Neural crest cell (in vitro differentiated cells): ENCODE measurements around the gene C1orf146. TPM values are rescaled to one million over a fixed set of nuclear protein-coding genes. Genes with fewer than 3 reads are reported as not detected.

Source experiments
- DNase-seq: peaks from one replicate; pipeline ENCODE4 v3.0.0; 2021; ENCODE audit warnings: low read depth, mixed read lengths, low spot score
- H3K27ac Mint-ChIP-seq: one replicate; pipeline ENCODE4 v1.8.0; 2021; ENCODE audit warnings: mild to moderate bottlenecking, mixed read lengths; ENCODE audit not compliant: unreplicated experiment
- H3K27me3 Mint-ChIP-seq: 2 replicates; pipeline ENCODE4 v1.8.0; 2021; ENCODE audit warnings: low read depth, mild to moderate bottlenecking, mixed read lengths
- H3K36me3 Mint-ChIP-seq: 2 replicates; pipeline ENCODE4 v1.8.0; 2021; ENCODE audit warnings: low read depth, mild to moderate bottlenecking, mixed read lengths
- H3K4me1 Mint-ChIP-seq: 2 replicates; pipeline ENCODE4 v1.8.0; 2021; ENCODE audit warnings: mixed read lengths
- H3K4me3 Mint-ChIP-seq: one replicate; pipeline ENCODE4 v1.8.0; 2021; ENCODE audit warnings: mild to moderate bottlenecking, mixed read lengths
- H3K9me3 Mint-ChIP-seq: 2 replicates; pipeline ENCODE4 v1.8.0; 2021; ENCODE audit warnings: mixed read lengths
- CTCF ChIP-seq: fragments of 200-600 bp; sonication (generic); conservative IDR thresholded peaks from 2 replicates; pipeline ENCODE4 v1.5.0; 2021; ENCODE audit warnings: antibody characterized with exemption, mild to moderate bottlenecking
- total RNA-seq: library from RNA; stranded (reverse); gene quantifications from 2 replicates; pipeline ENCODE4 v1.2.1, GENCODE V29; 2021

C1orf146 gene
- total RNA-seq, 1 donor from 2014 or later = not detected

GRCh38 chr1:92203105-92203504 is 14.6 kb upstream of the C1orf146 start:
- no peaks in the 10 kb centered on the region for H3K27me3 Mint-ChIP-seq
- peaks cover 5% of the 10 kb centered on the region for H3K9me3 Mint-ChIP-seq
- DNase-seq = no peak
- H3K36me3 Mint-ChIP-seq = peaks cover 3% of the 10 kb centered on the region
- no peak overlapping the region for H3K27ac Mint-ChIP-seq
- no peak overlapping the region for H3K4me3 Mint-ChIP-seq
- no peaks in the 10 kb centered on the region for H3K4me1 Mint-ChIP-seq
- no peak for TF ChIP-seq CTCF

GRCh38 chr1:92210701-92211100 is 7.0 kb upstream of the C1orf146 start:
- Mint-ChIP-seq H3K4me1 (no peaks in the 10 kb centered on the region), H3K9me3 (peaks cover 3% of the 10 kb centered on the region), H3K27ac (no peak overlapping the region), H3K36me3 (no peaks in the 10 kb centered on the region), H3K27me3 (no peaks in the 10 kb centered on the region), H3K4me3 (no peak overlapping the region)
- DNase-seq = no peak
- no peak for TF ChIP-seq CTCF

GRCh38 chr1:92211166-92211565 is 6.5 kb upstream of the C1orf146 start:
- no peaks in the 10 kb centered on the region for H3K36me3 Mint-ChIP-seq
- no peak for DNase-seq
- H3K4me1 Mint-ChIP-seq = no peaks in the 10 kb centered on the region
- no peaks in the 10 kb centered on the region for H3K27me3 Mint-ChIP-seq
- no peak overlapping the region for H3K27ac Mint-ChIP-seq
- TF ChIP-seq CTCF = no peak
- no peak overlapping the region for H3K4me3 Mint-ChIP-seq
- no peaks in the 10 kb centered on the region for H3K9me3 Mint-ChIP-seq

- no peaks in the 10 kb centered on the region for H3K9me3 Mint-ChIP-seq
- DNase-seq = no peak
Observed at GRCh38 chr1:92218559-92218958, 844 bp downstream of the C1orf146 start.

GRCh38 chr1:92219028-92219427 is 1.3 kb downstream of the C1orf146 start:
- no peaks in the 10 kb centered on the region for H3K9me3 Mint-ChIP-seq
- H3K4me1 Mint-ChIP-seq = no peaks in the 10 kb centered on the region
- no peak for DNase-seq
- no peak overlapping the region for H3K27ac Mint-ChIP-seq
- no peaks in the 10 kb centered on the region for H3K36me3 Mint-ChIP-seq
- H3K4me3 Mint-ChIP-seq = no peak overlapping the region
- H3K27me3 Mint-ChIP-seq = no peaks in the 10 kb centered on the region
- no peak for TF ChIP-seq CTCF

More at GRCh38 chr1:92218559-92218958, 844 bp downstream of the C1orf146 start:
- TF ChIP-seq CTCF = no peak
- Mint-ChIP-seq H3K27me3 (no peaks in the 10 kb centered on the region), H3K36me3 (no peaks in the 10 kb centered on the region), H3K4me3 (no peak overlapping the region), H3K27ac (no peak overlapping the region), H3K4me1 (no peaks in the 10 kb centered on the region)

GRCh38 chr1:92228401-92228800 is 10.7 kb downstream of the C1orf146 start:
- no peaks in the 10 kb centered on the region for H3K27me3 Mint-ChIP-seq
- H3K27ac Mint-ChIP-seq = no peak overlapping the region
- H3K4me1 Mint-ChIP-seq = no peaks in the 10 kb centered on the region
- H3K9me3 Mint-ChIP-seq = no peaks in the 10 kb centered on the region
- H3K36me3 Mint-ChIP-seq = no peaks in the 10 kb centered on the region
- DNase-seq = no peak
- no peak overlapping the region for H3K4me3 Mint-ChIP-seq
- TF ChIP-seq CTCF = no peak
